ENCODE data around the gene NMD3.

GRCh38 chr3:161212171-161212771 lies 8.8 kb upstream of the NMD3 start:
- TF ChIP-seq CTCF (IDR thresholded peaks at IDR 0.05; ENCODE audit: insufficient read depth, low read length, poor library complexity, severe bottlenecking) (no peak), EZH2phosphoT487 (conservative IDR thresholded peaks at IDR 0.05; ENCODE audit: low read length) (no peak)
